MM.1S (cell line): ENCODE data around the gene ALB.

Source experiments
- EZH2 ChIP-seq: fragments of 300-600 bp; sonication (generic); optimal IDR thresholded peaks from 2 replicates; pipeline ENCODE3; 2017; ENCODE audit warnings: low read depth, mild to moderate bottlenecking, antibody characterized with exemption, low read length, mixed read lengths
- EZH2phosphoT487 ChIP-seq: fragments of 300-600 bp; sonication (generic); IDR thresholded peaks from 2 replicates; pipeline ENCODE4 v1.6.1; 2018; ENCODE audit warnings: antibody characterized with exemption, low read length
- TF ChIP-seq, protein P1 (sequence below): fragments of 300-600 bp; sonication (generic); IDR thresholded peaks from 2 replicates; pipeline ENCODE4 v1.5.1; 2016; ENCODE audit warnings: antibody characterized with exemption, low read length, mixed read lengths

DNA sequence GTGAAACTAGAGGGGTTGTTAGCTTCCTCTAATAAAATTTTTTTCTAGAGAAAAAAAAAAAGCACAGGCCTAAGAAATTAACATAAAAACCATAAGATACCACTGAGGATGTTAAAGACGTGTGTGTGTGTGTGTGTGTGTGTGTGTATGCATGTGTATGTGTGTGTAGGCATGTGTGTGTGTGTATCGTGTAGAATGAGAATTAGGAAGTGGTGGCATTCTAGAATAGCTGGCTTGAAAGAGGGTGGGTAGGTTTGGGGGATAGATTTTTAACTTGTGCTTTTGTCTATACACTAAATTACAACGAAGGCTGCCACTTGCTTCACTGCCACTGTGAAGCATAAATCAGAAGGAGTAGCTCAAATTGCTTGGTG lies 54.9 kb downstream of the ALB start:
- TF ChIP-seq, protein P1, sequence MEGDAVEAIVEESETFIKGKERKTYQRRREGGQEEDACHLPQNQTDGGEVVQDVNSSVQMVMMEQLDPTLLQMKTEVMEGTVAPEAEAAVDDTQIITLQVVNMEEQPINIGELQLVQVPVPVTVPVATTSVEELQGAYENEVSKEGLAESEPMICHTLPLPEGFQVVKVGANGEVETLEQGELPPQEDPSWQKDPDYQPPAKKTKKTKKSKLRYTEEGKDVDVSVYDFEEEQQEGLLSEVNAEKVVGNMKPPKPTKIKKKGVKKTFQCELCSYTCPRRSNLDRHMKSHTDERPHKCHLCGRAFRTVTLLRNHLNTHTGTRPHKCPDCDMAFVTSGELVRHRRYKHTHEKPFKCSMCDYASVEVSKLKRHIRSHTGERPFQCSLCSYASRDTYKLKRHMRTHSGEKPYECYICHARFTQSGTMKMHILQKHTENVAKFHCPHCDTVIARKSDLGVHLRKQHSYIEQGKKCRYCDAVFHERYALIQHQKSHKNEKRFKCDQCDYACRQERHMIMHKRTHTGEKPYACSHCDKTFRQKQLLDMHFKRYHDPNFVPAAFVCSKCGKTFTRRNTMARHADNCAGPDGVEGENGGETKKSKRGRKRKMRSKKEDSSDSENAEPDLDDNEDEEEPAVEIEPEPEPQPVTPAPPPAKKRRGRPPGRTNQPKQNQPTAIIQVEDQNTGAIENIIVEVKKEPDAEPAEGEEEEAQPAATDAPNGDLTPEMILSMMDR: no peak
- TF ChIP-seq EZH2 (no peak), EZH2phosphoT487 (no peak)
